Measurements from ENCODE around the gene PAK1.

Gene PAK1

DNA sequence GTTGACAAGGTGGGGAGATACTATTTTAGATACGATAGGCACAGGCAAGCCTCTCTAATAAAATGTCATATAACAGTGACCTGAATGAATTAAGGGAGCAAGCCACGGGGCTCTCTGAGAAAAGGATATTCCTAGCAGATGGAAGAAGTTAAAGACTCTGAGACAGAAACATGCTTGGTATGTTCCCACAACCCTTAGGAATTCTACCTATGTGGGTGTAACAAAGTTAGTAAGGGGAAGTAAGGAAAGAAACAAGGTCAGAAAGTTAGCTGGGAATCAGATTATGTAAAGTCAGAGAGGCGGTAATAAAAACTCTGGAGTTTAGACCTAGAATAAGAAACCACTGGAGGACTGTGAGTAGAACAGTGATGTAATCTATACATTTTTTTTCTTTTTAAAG is 112.7 kb downstream of the PAK1 start:
- no peak for DNase-seq

- no peak for DNase-seq
Measured at GRCh38 chr11:77359481-77359880, 114.4 kb downstream of the PAK1 start.

DNA sequence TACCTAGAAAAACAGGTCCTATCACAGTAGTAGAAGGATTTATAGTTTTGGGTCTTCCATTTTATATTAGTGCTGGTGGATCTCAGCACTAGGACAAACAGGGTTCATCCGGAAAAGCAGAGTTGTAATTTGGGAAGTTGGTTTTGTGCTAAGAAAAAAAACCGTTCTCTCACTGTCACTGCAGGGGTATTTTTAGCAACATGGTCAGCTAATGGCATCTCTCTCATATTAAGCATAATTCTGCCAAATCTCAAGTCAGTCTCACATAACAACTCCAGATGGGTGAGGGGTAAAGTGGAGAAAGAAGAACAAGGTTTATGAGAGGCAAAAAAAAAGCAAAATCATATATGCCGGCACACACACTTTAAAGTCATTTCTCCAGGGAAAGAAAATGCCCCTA is 120.8 kb downstream of the PAK1 start:
- no peak for DNase-seq

- DNase-seq, result no peak
Measured at GRCh38 chr11:77351281-77351886, 122.5 kb downstream of the PAK1 start.

- no peak for DNase-seq
Measured at GRCh38 chr11:77347948-77348347, 125.9 kb downstream of the PAK1 start.

GRCh38 chr11:77346906-77347603 is 126.8 kb downstream of the PAK1 start:
- DNase-seq, result no peak

- DNase-seq, result no peak
Measured at GRCh38 chr11:77345621-77346020, 128.3 kb downstream of the PAK1 start.

DNA sequence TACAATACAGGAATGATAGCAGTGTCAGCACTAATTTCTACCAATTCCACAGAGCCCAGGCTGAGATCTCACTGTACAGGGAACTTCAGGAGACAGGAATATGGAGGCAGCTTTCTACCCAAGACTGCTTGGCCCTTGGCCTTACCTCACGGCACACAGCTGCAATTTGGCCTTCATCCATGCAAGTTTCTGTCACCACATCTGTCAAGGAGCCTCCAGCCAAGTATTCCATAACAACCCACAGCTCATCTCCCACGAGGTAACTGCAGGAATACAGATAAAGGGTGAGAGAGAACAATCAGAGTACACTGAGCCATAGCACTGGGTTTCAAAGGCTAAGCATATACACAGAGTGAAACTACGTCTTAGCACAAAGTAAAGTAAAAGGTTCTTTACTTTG is 133.4 kb downstream of the PAK1 start:
- DNase-seq, result no peak

DNA sequence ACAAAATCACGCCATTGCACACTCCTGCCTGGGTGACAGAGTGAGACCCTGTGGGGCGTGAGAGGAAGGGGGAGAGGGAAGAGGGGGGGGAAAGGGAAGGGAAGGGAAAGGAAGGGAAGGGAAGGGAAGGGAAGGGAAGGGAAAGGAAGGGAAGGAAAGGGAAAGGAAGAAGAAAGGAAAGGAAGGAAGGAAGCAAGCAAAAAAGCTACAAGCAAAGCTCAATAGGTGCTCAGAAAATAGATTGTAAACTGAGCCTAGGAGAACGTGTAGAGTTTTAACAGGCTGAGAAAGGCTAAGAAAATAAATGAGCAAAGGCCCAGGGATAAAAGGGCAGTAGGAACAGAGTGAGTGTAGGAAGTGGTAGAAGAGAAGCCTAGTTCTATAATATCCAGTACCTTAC is 141.6 kb downstream of the PAK1 start:
- no peak for DNase-seq

DNA sequence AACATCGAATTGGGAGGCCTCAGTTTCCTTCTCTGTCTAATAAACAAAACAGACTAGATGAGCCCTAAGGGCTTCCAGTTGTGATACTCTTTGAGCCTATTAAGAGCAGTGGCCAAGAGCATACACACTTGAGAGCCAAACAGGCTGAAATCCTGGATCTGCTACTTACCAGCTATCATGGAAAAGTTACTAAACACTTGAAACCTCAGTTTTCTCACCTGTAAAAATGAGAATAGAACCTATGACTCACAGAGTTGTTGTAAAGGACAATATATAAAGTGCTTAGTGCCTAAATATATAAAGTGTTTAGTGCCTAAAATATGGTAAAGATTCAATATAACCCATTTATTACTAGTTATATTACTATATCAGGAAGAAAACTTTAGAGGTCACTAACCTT is 148.7 kb downstream of the PAK1 start:
- no peak for DNase-seq

- DNase-seq, result no peak
Measured at GRCh38 chr11:77324508-77324907, 149.4 kb downstream of the PAK1 start.

DNA sequence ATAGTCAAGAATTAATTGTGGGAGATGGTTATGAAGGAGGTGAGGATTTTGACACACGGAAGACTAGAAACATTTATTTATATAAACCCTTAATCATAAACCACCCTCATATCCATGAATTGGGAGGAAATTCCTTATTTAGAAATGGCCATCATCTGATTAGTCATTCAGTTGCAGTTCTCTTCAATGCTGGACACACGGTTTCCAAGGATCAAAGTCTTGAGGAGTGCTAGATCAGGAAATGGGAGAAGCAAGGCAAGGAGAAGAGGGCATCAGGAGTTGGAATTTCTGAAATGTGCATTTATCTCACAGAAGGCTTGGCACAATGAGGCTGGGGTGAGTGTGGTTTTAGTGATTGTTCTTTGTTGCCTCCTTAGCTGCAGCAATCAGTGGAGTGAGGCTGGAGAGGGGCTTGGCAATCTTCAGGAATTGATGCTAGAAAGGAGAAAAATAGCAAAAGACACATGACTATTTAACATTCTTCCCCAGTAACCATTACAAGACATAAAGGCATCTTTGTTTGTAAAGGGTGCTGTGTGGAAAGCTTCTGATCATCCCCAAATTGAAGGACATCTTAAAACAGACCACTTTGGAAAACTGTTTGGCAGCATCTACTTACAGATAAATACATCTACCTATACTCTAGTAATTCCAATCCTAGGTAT is 150.8 kb downstream of the PAK1 start:
- DNase-seq, result no peak

GRCh38 chr11:77322506-77322905 is 151.4 kb downstream of the PAK1 start:
- DNase-seq, result no peak

- DNase-seq, result no peak
Measured at GRCh38 chr11:77320351-77320750, 153.5 kb downstream of the PAK1 start.

GRCh38 chr11:77318600-77318999 is 155.3 kb downstream of the PAK1 start:
- no peak for DNase-seq

- no peak for DNase-seq
Measured at GRCh38 chr11:77316733-77317342, 157.1 kb downstream of the PAK1 start.

GRCh38 chr11:77312107-77312506 is 161.8 kb downstream of the PAK1 start:
- no peak for DNase-seq

DNA sequence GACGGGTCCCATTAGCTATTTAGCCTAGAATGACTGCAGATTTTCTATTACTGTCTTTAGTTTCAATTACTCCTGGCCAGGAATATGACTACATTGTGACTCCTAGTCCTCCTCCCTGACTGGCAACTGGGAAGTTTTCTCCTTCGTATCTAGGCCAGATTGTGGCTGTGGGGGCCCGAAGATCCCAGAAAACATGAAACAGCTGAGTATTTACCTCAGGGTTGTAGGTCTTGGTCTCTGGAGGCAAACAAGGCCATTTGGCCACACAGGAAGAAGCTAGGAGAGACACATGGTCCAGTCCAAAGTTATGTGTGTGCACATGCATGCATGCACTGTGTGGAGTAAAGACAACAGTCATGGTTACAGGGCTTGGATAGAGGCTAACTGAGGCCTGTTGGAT is 162.2 kb downstream of the PAK1 start:
- DNase-seq, result no peak

DNA sequence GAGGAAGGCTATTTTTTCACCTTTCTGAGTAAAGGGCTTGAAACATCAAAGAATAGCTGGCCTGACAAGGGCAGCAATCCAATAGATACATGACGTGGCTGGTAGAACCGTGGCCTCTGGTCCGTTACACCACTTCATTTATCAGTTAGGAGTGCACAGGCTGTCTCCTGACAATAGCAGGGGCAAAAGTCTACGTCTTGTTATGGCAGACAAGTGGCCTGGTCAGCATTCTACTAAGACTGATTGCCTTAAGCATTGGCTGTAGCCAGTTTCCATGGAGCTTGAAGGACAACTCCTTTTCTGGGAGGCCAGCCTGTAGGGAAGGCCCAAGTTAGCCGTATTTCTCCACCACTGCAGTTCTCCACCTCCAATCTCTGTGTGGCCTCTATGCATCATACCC is 163.2 kb downstream of the PAK1 start:
- DNase-seq, result no peak

- no peak for DNase-seq
Measured at GRCh38 chr11:77309401-77310085, 164.4 kb downstream of the PAK1 start.

DNA sequence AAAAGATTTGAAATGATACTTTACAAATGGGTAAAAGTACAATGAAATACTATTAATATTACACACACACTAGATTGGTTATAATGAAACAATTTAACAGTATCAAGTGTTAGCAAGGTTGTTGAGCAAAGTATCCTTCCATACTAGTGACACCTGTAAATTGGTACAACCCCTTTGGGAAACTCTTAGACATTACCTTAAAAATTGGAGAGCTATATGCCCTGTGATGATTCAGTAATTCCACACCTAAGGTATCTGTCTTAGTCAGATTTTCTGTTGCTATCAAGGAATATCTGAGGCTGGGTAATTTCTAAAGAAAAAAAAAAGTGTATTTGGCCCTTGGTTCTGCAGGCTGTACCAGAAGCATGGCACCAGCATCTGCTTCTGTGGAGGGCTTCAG is 165.1 kb downstream of the PAK1 start:
- DNase-seq, result no peak

DNA sequence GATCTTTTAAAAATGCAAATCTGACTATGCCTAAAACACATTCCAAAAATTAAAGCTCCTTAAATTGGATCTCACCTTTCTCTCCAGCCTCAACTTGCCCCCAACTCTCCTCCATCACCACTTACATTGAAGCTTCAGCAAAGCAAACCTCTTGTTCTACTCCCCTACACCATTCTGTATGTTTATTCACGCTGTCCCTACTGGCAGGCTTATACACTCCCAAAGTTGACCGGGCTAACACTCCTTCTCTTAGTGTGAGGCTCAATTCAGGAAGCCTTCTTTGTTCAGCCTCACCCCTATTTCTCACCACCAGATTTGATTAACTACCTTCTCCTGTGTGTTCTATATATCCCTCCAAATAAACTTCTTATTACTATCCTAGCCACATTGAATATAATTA is 170.6 kb downstream of the PAK1 start:
- no peak for DNase-seq

DNA sequence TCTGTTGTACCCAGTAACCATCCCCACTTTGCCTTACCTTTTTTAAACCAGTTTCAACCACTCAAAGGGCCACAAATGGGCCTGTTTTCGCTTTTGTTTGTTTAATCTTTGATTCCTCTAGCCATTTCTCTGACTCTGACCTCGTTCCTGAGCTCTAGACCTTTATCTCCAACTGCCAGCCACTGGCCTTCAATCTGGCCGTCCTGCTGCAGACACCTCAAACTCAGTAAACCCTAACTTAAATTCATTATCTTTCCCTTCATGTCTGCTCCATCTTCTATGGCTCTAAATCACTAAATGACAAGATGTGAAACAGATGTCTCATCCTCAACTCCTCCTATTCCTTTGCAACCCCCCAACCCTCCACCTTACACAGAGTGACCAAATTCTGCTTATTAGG is 171.1 kb downstream of the PAK1 start:
- no peak for DNase-seq

DNA sequence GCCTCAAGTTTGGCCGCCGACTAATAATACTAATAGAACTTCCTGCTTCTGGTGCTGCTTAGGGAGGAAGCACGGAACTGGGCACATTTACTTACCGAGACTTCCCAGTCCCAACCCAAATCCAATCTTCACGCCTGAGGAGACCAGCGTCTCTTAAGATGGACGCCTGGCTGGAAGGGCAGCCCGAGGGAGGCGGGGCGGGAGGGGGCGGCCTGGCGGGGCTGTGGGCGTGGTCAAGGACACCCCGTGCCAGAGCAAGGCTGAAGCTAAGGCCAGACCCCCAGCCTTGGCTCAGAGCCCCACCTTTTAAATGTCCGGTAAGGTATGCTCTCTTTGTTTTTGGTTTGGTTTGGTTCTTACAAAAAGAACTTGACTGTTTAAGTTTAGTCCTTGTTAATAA is 172.4 kb downstream of the PAK1 start, which contains the start of gene GDPD4:
Gene GDPD4, minus strand, starts transcription at position 177 of the 400 bp plus-strand sequence. CDS start 16,549 bp downstream, outside the sequence.
- DNase-seq, result no peak
